ENCODE measurements around the gene LEMD2. TPM values are rescaled to one million over a fixed set of nuclear protein-coding genes. Genes with fewer than 3 reads are reported as not detected.

LEMD2 gene
- total RNA-seq, 1 experiment from 2014 or later: 62.9 TPM

- DNase-seq (ENCODE audit: low spot score) (no peak), ATAC-seq (no peak)
- TF ChIP-seq FOXP1 (CRISPR knock-in tag; IDR thresholded peaks at IDR 0.05; ENCODE audit: borderline replicate concordance): no peak
- TF ChIP-seq OVOL2 (CRISPR knock-in tag; IDR thresholded peaks at IDR 0.05; ENCODE audit: borderline replicate concordance): no peak
- no peak for TF ChIP-seq ZNF232 (CRISPR knock-in tag; IDR thresholded peaks at IDR 0.05)
- TF ChIP-seq ZNF121 (CRISPR knock-in tag; IDR thresholded peaks at IDR 0.05): no peak
- no peak for TF ChIP-seq ZBTB43 (CRISPR knock-in tag; IDR thresholded peaks at IDR 0.05)
- TF ChIP-seq, protein P1, sequence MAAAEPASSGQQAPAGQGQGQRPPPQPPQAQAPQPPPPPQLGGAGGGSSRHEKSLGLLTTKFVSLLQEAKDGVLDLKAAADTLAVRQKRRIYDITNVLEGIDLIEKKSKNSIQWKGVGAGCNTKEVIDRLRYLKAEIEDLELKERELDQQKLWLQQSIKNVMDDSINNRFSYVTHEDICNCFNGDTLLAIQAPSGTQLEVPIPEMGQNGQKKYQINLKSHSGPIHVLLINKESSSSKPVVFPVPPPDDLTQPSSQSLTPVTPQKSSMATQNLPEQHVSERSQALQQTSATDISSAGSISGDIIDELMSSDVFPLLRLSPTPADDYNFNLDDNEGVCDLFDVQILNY (CRISPR knock-in tag; IDR thresholded peaks at IDR 0.05): no peak
- TF ChIP-seq SOX15 (CRISPR knock-in tag; IDR thresholded peaks at IDR 0.05): no peak
- TF ChIP-seq NR3C1 (CRISPR knock-in tag; conservative IDR thresholded peaks at IDR 0.05; ENCODE audit: low read depth): no peak
- no peak for TF ChIP-seq CREB1 (CRISPR knock-in tag; IDR thresholded peaks at IDR 0.05)
- TF ChIP-seq, protein P2, sequence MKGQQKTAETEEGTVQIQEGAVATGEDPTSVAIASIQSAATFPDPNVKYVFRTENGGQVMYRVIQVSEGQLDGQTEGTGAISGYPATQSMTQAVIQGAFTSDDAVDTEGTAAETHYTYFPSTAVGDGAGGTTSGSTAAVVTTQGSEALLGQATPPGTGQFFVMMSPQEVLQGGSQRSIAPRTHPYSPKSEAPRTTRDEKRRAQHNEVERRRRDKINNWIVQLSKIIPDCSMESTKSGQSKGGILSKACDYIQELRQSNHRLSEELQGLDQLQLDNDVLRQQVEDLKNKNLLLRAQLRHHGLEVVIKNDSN (CRISPR knock-in tag; IDR thresholded peaks at IDR 0.05): no peak
- no peak for TF ChIP-seq FOXJ3 (CRISPR knock-in tag; IDR thresholded peaks at IDR 0.05; ENCODE audit: borderline replicate concordance)
- TF ChIP-seq GABPB1 (CRISPR knock-in tag; IDR thresholded peaks at IDR 0.05): no peak
- TF ChIP-seq, protein P3, sequence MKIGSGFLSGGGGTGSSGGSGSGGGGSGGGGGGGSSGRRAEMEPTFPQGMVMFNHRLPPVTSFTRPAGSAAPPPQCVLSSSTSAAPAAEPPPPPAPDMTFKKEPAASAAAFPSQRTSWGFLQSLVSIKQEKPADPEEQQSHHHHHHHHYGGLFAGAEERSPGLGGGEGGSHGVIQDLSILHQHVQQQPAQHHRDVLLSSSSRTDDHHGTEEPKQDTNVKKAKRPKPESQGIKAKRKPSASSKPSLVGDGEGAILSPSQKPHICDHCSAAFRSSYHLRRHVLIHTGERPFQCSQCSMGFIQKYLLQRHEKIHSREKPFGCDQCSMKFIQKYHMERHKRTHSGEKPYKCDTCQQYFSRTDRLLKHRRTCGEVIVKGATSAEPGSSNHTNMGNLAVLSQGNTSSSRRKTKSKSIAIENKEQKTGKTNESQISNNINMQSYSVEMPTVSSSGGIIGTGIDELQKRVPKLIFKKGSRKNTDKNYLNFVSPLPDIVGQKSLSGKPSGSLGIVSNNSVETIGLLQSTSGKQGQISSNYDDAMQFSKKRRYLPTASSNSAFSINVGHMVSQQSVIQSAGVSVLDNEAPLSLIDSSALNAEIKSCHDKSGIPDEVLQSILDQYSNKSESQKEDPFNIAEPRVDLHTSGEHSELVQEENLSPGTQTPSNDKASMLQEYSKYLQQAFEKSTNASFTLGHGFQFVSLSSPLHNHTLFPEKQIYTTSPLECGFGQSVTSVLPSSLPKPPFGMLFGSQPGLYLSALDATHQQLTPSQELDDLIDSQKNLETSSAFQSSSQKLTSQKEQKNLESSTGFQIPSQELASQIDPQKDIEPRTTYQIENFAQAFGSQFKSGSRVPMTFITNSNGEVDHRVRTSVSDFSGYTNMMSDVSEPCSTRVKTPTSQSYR (CRISPR knock-in tag; IDR thresholded peaks at IDR 0.05): no peak
- TF ChIP-seq ZNF423 (CRISPR knock-in tag; IDR thresholded peaks at IDR 0.05): no peak
- Mint-ChIP-seq H3K4me1 (peaks cover 32% of the 10 kb centered on the region), H3K4me3 (no peak overlapping the region), H3K27ac (peak overlapping the region; percentile 72), H3K27me3 (ENCODE audit: low read depth) (no peaks in the 10 kb centered on the region), H3K36me3 (peaks cover 39% of the 10 kb centered on the region), H3K9me3 (peaks cover 2% of the 10 kb centered on the region)
- ChIA-PET POLR2A (interaction anchor here (0.5 to 0.8 kb wide), 2 partner anchors 40 to 472 kb away, joined by 3 read pairs; no protein-coding TSS in a partner anchor), CTCF (interaction anchor here (0.8 to 6.2 kb wide), 60 partner anchors 8 to 383 kb away, joined by 3 to 86 read pairs (median 7); partner anchors contain the start of genes IP6K3, LEMD2 and UQCC2)
Observed at GRCh38 chr6:33772082-33772830, 16.7 kb downstream of the LEMD2 start.

- H3K4me1 Mint-ChIP-seq: peaks cover 32% of the 10 kb centered on the region
- peaks cover 32% of the 10 kb centered on the region for H3K36me3 Mint-ChIP-seq
- CTCF ChIA-PET: interaction anchor here (0.6 to 6.2 kb wide), 86 partner anchors 9 to 612 kb away, joined by 3 to 86 read pairs (median 4); partner anchors contain the start of genes IP6K3, LEMD2 and UQCC2
- peak; percentile 81 for ATAC-seq
- DNase-seq (ENCODE audit: low spot score): peak; percentile 86
- 0 out of 2 replicates have a peak overlapping the region, but pooled peaks have one; percentile 6 for H3K4me3 Mint-ChIP-seq
- POLR2A ChIA-PET: interaction anchor here (0.5 to 1.4 kb wide), 6 partner anchors 10 to 472 kb away, joined by 3 to 4 read pairs (median 3); no protein-coding TSS in a partner anchor
- no peaks in the 10 kb centered on the region for H3K27me3 Mint-ChIP-seq (ENCODE audit: low read depth)
- H3K9me3 Mint-ChIP-seq: peaks cover 9% of the 10 kb centered on the region
- H3K27ac Mint-ChIP-seq: peak overlapping the region; percentile 70
- TF ChIP-seq ZNF263 (CRISPR knock-in tag; IDR thresholded peaks at IDR 0.05; ENCODE audit: low read depth) (no peak), ZNF532 (CRISPR knock-in tag; IDR thresholded peaks at IDR 0.05; ENCODE audit: borderline replicate concordance) (no peak), SOX15 (CRISPR knock-in tag; IDR thresholded peaks at IDR 0.05) (no peak), ELF4 (CRISPR knock-in tag; IDR thresholded peaks at IDR 0.05; ENCODE audit: low read depth) (no peak), SP1 (CRISPR knock-in tag; conservative IDR thresholded peaks at IDR 0.05) (peak; percentile 58), SMAD4 (CRISPR knock-in tag; IDR thresholded peaks at IDR 0.05) (no peak)
- TF ChIP-seq, protein P4, sequence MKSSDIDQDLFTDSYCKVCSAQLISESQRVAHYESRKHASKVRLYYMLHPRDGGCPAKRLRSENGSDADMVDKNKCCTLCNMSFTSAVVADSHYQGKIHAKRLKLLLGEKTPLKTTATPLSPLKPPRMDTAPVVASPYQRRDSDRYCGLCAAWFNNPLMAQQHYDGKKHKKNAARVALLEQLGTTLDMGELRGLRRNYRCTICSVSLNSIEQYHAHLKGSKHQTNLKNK (CRISPR knock-in tag; IDR thresholded peaks at IDR 0.05): no peak
Observed at GRCh38 chr6:33771146-33772081, 17.5 kb downstream of the LEMD2 start.

Data from WTC11 (cell line).